Measurements from ENCODE around the gene ADORA1.
A peak's percentile ranks its signal among the peaks of the same experiment; 100 is the strongest.

The ADORA1 gene

DNA sequence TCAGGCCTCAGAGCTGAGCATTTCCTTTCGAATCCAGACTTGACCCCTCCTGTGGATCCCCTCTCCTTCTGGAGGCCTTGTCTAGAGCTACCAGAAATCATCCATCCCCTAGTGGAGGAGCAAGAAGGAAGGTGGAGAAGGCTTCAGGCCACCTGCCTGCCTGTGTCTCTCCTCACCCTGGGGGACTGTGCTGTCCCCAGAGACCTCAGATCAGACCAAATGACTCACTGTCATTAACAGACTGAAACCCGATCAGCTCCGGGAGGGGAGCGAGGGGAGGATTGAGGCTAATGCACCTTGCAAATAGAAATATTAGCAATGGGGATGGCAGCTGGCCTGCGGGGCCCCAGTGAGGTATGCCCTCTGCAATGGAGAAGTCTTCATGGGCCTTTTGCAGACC lies 46.0 kb downstream of the ADORA1 start:
- DNase-seq (ENCODE audit: low read depth) = peak; percentile 82
- TF ChIP-seq, protein P1, sequence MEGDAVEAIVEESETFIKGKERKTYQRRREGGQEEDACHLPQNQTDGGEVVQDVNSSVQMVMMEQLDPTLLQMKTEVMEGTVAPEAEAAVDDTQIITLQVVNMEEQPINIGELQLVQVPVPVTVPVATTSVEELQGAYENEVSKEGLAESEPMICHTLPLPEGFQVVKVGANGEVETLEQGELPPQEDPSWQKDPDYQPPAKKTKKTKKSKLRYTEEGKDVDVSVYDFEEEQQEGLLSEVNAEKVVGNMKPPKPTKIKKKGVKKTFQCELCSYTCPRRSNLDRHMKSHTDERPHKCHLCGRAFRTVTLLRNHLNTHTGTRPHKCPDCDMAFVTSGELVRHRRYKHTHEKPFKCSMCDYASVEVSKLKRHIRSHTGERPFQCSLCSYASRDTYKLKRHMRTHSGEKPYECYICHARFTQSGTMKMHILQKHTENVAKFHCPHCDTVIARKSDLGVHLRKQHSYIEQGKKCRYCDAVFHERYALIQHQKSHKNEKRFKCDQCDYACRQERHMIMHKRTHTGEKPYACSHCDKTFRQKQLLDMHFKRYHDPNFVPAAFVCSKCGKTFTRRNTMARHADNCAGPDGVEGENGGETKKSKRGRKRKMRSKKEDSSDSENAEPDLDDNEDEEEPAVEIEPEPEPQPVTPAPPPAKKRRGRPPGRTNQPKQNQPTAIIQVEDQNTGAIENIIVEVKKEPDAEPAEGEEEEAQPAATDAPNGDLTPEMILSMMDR (IDR thresholded peaks at IDR 0.05; ENCODE audit: insufficient read depth, low read depth, low read length, missing control alignments) = no peak
- no peak overlapping the region for H3K4me3 ChIP-seq (ENCODE audit: low read depth, low read length)

DNA sequence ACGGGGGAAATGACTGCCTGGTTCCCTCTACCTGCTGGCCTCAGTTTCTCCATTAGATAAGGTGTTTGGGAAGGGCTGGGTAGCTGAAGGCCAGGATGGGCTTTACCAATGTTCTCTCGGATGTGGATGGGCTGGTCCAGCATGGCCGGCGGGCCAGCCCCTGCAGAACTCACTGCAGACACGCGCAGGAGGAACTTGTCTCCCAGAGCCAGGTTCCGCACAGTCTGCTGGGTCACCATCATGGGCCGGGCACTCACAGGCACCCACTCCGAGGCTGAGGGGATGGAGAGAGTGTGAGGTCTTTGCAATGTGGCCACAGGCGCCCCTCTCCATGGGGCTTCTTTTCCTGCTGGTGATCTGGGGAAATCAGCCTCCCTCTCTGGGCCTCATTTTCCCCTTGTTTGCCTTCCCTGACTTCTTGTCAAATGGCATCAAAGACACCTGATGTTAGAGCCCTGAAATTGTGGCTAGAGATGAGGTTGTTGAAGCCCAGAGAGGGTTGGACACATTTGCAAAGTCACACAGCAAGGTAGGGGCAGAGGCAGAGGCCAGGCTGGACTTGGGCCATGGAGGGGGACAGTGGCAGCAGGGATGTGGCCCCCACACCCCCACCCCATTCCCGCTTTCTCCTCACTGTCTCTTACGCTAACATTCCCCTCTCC lies 46.9 kb downstream of the ADORA1 start:
- DNase-seq (ENCODE audit: low read depth) = no peak
- no peak overlapping the region for H3K4me3 ChIP-seq (ENCODE audit: low read depth, low read length)
- TF ChIP-seq, protein P1 (IDR thresholded peaks at IDR 0.05; ENCODE audit: insufficient read depth, low read depth, low read length, missing control alignments) = no peak

DNA sequence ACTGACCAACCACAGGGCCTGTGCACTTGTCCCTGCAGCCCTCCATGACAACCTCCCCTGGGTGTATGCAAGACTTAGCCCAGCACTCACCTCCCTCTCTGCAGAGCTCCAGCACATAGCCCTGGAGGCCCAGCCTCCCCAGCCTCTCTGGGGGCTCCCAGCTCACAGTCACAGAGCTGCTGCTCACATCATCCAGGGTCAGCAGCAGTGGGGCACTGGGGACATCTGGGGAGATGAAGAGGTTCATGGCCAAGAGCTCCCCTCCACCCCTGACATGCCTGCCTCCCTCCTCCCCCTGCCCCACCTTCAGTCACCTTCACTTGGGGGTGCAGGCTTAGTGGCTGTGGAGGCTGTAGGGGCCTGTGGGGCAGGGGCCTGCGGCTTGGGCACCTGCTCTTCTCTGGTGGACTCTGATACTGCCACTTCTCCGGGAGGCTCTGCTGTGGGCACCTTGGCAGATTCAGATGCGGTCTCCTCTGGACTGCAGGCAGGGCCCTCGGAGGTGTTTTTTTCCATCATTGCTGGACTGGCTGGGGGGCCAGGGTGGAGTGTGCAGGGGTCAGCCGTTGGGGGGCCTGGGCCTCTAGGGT lies 47.8 kb downstream of the ADORA1 start, which contains the start of gene MYBPH:
TSS of gene MYBPH (minus strand) at position 590 of the 590 bp plus-strand sequence. CDS start at position 519, 71 bp downstream.
- H3K4me3 ChIP-seq (ENCODE audit: low read depth, low read length) = no peak within 1 kb of the TSS
- TF ChIP-seq, protein P1 (IDR thresholded peaks at IDR 0.05; ENCODE audit: insufficient read depth, low read depth, low read length, missing control alignments) = no peak

DNA sequence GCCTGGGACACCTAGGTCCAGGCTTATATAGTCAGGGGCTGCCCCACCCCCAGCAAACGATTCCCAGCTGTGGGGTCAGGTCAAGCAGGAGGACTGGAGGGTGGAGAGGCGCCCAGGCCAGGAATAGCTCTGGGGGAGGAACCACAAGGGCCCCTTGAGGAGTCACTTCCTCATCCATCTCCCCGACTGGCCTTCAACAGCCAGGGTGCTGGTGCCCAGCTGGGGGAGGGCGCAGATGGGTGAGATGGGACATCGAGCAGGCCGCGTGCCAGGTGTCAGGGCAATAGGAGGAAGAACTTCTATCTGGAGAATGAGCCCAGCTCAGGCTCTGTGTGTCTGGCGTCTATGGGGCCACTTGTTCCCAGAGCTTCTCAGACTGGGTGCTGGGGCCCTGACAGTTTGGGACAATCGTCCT lies 48.3 kb downstream of the ADORA1 start:
- H3K4me3 ChIP-seq (ENCODE audit: low read depth, low read length) = no peak overlapping the region
- TF ChIP-seq, protein P1 (IDR thresholded peaks at IDR 0.05; ENCODE audit: insufficient read depth, low read depth, low read length, missing control alignments) = no peak
- DNase-seq (ENCODE audit: low read depth) = no peak

More for the DNA sequence above, 47.8 kb downstream of the ADORA1 start, which contains the start of gene MYBPH:
- DNase-seq (ENCODE audit: low read depth) = no peak

DNA sequence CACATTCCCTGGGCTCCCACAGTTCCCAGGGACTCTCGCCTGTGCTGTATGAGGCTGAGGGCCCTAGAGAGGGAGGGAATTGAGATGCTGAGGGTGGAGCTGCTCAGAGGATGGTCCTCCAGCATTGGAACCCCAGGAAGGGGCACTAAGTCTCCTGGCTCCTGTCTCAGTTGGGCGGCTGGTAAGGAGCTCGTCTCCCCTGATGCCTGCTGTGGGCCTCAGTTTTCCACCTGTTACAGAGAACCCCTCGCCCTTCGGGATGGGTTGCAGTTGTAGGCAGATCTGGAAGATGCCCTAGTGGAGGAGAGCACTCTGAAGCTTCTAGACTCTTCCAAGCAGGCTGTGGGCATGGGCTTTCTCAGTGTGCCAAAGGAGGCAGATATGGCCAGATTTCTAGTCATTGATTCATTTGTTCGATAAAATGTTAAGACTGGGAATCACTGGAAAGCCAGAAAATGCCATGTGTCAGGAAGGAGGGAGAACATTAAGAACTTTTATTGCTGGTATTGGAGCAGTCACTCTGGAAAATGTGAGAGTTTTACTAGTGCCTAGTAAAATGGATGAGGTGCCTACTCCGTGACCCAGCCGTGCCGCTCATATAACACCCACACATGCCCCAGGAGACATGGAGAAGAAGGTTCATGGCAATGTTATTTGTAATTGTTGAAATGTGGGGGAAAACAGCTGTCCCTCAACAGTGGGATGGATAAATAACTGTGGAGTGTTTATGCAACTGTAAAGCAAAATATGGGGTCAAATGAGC lies 48.9 kb downstream of the ADORA1 start:
- DNase-seq (ENCODE audit: low read depth) = no peak
- no peak overlapping the region for H3K4me3 ChIP-seq (ENCODE audit: low read depth, low read length)
- TF ChIP-seq, protein P1 (IDR thresholded peaks at IDR 0.05; ENCODE audit: insufficient read depth, low read depth, low read length, missing control alignments) = no peak

DNA sequence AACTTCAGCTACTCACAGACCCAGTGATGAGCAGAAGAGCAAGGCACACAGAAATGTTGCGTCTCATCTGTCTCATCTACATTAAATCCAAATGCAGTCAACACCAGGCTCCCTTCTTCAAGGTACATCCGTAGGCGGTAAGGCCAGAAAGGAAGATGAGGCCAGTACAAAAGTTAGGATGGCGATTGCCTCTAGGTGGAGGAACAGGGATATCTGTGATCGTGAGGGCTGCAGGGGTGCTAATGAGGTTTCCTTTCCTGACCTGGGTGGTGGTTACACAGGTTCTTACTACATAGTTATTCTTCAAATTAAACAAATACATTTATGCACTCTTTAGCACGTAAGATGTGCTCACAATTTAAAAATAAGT lies 49.5 kb downstream of the ADORA1 start:
- TF ChIP-seq, protein P1 (IDR thresholded peaks at IDR 0.05; ENCODE audit: insufficient read depth, low read depth, low read length, missing control alignments) = no peak
- DNase-seq (ENCODE audit: low read depth) = no peak
- no peak overlapping the region for H3K4me3 ChIP-seq (ENCODE audit: low read depth, low read length)
